Measurements from ENCODE around the gene WSB2. TPM values are rescaled to one million over a fixed set of nuclear protein-coding genes. Genes with fewer than 3 reads are reported as not detected.
A peak's percentile ranks its signal among the peaks of the same experiment; 100 is the strongest.

WSB2 gene
- total and polyA plus RNA-seq, 9 of the 15 experiments (the other 6 are each of a cell fraction or from before 2014, with no cell fraction given), result 31.4 to 77.6 (median 52.6) TPM

DNA sequence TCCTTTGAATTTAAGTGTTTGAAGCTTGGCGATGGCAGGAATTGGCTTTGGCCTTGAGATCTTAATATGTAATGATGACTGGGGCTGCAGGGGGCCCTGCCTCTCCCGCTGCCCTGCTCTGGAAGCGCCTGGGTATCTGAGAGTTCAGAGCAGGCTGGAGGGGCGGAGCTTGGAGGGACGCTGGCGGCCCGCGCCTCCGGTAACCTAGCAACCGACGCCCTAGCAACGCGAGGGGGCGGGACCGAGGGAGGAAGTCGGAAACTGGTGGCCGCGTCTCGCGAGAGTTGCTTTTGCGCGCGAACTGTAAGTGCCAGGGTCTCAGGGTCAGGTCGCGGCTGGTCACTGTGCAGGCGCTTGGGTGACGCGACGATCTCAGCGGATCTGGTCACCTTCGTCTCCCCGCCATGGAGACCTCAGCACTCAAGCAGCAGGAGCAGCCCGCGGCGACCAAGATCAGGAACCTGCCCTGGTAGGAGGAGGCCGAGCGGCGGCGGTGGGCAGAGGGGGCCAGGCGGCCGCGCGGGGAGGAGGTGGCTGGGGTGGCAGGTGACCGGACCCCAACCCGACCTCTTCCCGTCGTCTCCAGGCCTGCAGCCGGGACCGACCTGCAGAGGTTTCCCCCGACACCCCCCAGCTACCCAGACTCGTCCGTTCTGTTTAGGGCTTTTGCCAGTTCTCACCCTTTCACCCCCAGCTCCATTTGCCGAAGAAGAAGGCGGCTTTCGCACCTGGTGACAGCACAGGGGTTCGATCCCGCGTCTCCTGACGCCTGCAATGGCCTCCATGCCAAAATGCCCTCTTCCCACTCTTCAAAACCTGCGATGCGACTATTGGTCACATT is 44.3 kb downstream of the WSB2 start, which contains the start of gene RFC5 (continued):
- TF ChIP-seq FOXA1 (IDR thresholded peaks at IDR 0.05; ENCODE audit: borderline replicate concordance), result no peak
- TF ChIP-seq MED1 (CRISPR knock-in tag; IDR thresholded peaks at IDR 0.05; ENCODE audit: borderline replicate concordance), result no peak
- peak; percentile 72 for TF ChIP-seq POLR2H (tag; IDR thresholded peaks at IDR 0.05; ENCODE audit: low read depth)
- TF ChIP-seq EZH2 (IDR thresholded peaks at IDR 0.05; ENCODE audit: borderline replicate concordance, low read depth, low read length), result no peak
- TF ChIP-seq, protein P1, sequence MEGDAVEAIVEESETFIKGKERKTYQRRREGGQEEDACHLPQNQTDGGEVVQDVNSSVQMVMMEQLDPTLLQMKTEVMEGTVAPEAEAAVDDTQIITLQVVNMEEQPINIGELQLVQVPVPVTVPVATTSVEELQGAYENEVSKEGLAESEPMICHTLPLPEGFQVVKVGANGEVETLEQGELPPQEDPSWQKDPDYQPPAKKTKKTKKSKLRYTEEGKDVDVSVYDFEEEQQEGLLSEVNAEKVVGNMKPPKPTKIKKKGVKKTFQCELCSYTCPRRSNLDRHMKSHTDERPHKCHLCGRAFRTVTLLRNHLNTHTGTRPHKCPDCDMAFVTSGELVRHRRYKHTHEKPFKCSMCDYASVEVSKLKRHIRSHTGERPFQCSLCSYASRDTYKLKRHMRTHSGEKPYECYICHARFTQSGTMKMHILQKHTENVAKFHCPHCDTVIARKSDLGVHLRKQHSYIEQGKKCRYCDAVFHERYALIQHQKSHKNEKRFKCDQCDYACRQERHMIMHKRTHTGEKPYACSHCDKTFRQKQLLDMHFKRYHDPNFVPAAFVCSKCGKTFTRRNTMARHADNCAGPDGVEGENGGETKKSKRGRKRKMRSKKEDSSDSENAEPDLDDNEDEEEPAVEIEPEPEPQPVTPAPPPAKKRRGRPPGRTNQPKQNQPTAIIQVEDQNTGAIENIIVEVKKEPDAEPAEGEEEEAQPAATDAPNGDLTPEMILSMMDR (IDR thresholded peaks at IDR 0.05 in 2 of 3, conservative IDR thresholded peaks at IDR 0.05 in 1 of 3; ENCODE audit: insufficient read depth in 2 of 3, low read depth in 1 of 3, low read length in 3 of 3), result peak in 1 of 3 experiments; percentile 27; a peak in 1 of 6 replicates
- TF ChIP-seq SLC30A9 (CRISPR knock-in tag; IDR thresholded peaks at IDR 0.05), result no peak
- peak; percentile 90 for TF ChIP-seq KDM5B (IDR thresholded peaks at IDR 0.05; ENCODE audit: insufficient replicate concordance, low read depth, low read length)
- TF ChIP-seq NUFIP1 (IDR thresholded peaks at IDR 0.05; ENCODE audit: partially characterized antibody), result no peak
- no peak for TF ChIP-seq BRF1 (IDR thresholded peaks at IDR 0.05; ENCODE audit: borderline replicate concordance, extremely low read depth, insufficient read length)
- TF ChIP-seq CBX1 (IDR thresholded peaks at IDR 0.05; ENCODE audit: low read depth), result peak; percentile 58; the same call in 1 of the 2 replicates
- no peak for TF ChIP-seq ZEB2 (IDR thresholded peaks at IDR 0.05)
- TF ChIP-seq, protein P2, sequence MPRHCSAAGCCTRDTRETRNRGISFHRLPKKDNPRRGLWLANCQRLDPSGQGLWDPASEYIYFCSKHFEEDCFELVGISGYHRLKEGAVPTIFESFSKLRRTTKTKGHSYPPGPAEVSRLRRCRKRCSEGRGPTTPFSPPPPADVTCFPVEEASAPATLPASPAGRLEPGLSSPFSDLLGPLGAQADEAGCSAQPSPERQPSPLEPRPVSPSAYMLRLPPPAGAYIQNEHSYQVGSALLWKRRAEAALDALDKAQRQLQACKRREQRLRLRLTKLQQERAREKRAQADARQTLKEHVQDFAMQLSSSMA (CRISPR knock-in tag; IDR thresholded peaks at IDR 0.05), result no peak
- TF ChIP-seq CCNT2 (IDR thresholded peaks at IDR 0.05; ENCODE audit: borderline replicate concordance, extremely low read depth, insufficient read length, low read depth, low read length), result peak; percentile 36
- TF ChIP-seq EHMT2 (IDR thresholded peaks at IDR 0.05), result no peak
- peak; percentile 27; the same call in 1 of the 2 replicates for TF ChIP-seq JUND (IDR thresholded peaks at IDR 0.05; ENCODE audit: borderline replicate concordance, low read depth, low read length)
- TF ChIP-seq JUND (tag; IDR thresholded peaks at IDR 0.05; ENCODE audit: borderline replicate concordance, low read depth, low read length), result no peak; the same call in 2 of the 3 replicates
- no peak for TF ChIP-seq ZNF668 (CRISPR knock-in tag; IDR thresholded peaks at IDR 0.05)
- no peak for TF ChIP-seq CBFA2T3 (IDR thresholded peaks at IDR 0.05)
- no peak for TF ChIP-seq ZNF644 (tag; IDR thresholded peaks at IDR 0.05; ENCODE audit: low read depth)
- TF ChIP-seq, protein P3, sequence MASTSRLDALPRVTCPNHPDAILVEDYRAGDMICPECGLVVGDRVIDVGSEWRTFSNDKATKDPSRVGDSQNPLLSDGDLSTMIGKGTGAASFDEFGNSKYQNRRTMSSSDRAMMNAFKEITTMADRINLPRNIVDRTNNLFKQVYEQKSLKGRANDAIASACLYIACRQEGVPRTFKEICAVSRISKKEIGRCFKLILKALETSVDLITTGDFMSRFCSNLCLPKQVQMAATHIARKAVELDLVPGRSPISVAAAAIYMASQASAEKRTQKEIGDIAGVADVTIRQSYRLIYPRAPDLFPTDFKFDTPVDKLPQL (IDR thresholded peaks at IDR 0.05; ENCODE audit: extremely low read depth, insufficient read length), result peak; percentile 50
- peak in 2 of 3 experiments; percentile 60 to 70 for TF ChIP-seq YY1 (IDR thresholded peaks at IDR 0.05; ENCODE audit: borderline replicate concordance in 1 of 3, control insufficient read depth in 1 of 3, extremely low read depth in 1 of 3, insufficient read depth in 3 of 3, insufficient read length in 1 of 3, insufficient replicate concordance in 2 of 3, low read depth in 1 of 3, low read length in 2 of 3)
- no peak for TF ChIP-seq SNRNP70 (optimal IDR thresholded peaks at IDR 0.05; ENCODE audit: low read depth, low read length)
- TF ChIP-seq ELF2 (CRISPR knock-in tag; IDR thresholded peaks at IDR 0.05), result no peak

Data from K562 (cell line).